Neural cell (in vitro differentiated cells): ENCODE results near the gene COL4A1.

Experiments used
- CTCF ChIP-seq: fragments of 450-650 bp; IDR thresholded peaks from 2 replicates; pipeline ENCODE4 v1.5.1; 2014; ENCODE audit warnings: antibody characterized with exemption, mild to moderate bottlenecking, moderate library complexity; ENCODE audit not compliant: poor library complexity, severe bottlenecking
- EP300 ChIP-seq: fragments of 450-650 bp; conservative IDR thresholded peaks from 2 replicates; pipeline ENCODE4 v1.6.1; 2014; ENCODE audit warnings: antibody characterized with exemption, mild to moderate bottlenecking, moderate library complexity; ENCODE audit not compliant: poor library complexity, severe bottlenecking
- EZH2 ChIP-seq: fragments of 200-600, 300-800 bp; shearing (Covaris generic), sonication (generic); IDR thresholded peaks from 2 replicates; pipeline ENCODE4 v1.6.1; 2014; ENCODE audit warnings: antibody characterized with exemption, low read length, borderline replicate concordance, mild to moderate bottlenecking; ENCODE audit not compliant: insufficient read depth, poor library complexity, severe bottlenecking
- POLR2AphosphoS5 ChIP-seq: IDR thresholded peaks from 2 replicates; pipeline ENCODE4 v1.6.1; 2012
- RAD21 ChIP-seq: fragments of 450-650 bp; conservative IDR thresholded peaks from 2 replicates; pipeline ENCODE4 v1.6.1; 2014; ENCODE audit warnings: antibody characterized with exemption, mild to moderate bottlenecking, moderate library complexity
- REST ChIP-seq: IDR thresholded peaks from 2 replicates; pipeline ENCODE4 v1.6.1; 2012; ENCODE audit warnings: borderline replicate concordance

- TF ChIP-seq REST (no peak), RAD21 (no peak), CTCF (no peak), EP300 (no peak), POLR2AphosphoS5 (no peak), EZH2 (no peak)
Observed at GRCh38 chr13:110324026-110324749, 17.2 kb upstream of the COL4A1 start.
